ENCODE measurements around the gene PRSS53.

DNA sequence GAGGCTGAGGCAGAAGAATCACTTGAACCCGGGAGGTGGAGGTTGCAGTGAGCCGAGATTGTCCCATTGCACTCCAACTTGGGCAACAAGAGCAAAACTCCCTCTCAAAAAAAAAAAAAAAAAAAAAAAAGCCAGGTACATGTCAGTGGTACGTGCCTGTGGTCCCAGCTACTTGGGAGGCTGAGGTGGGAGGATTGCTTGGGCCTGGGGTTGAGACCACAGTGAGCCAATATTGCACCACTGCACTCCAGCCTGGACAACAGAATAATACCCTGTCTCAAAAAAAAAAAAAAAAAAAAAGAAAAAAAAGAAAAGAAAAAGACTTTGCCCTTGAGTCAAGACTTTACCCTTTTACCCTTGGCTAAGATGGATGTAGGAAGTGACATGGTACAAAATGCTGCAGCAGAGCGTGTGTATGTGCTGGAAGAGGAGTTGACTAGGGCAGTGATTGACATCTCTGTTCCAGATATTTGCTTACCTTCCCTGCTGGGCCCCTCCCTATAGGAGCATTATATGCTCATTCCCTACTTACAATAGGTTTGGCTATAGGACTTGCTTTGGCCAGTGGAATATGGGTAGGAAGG lies 44.8 kb downstream of the PRSS53 start:
- TF ChIP-seq TCF7L2 (IDR thresholded peaks at IDR 0.05; ENCODE audit: low read depth, low read length) (no peak), CTCF (IDR thresholded peaks at IDR 0.05) (no peak), POLR2AphosphoS5 (IDR thresholded peaks at IDR 0.05; ENCODE audit: low read depth, low read length) (no peak)
